BLaER1 treated with 17β-estradiol and CSF1 and Interleukin-3, amounts not matched to agents 10 nM and 100 nM (cell line): Measurements from ENCODE around the gene SLC30A2.

Source experiments
- H3K27ac ChIP-seq, 11 experiments: shearing (Covaris generic); formaldehyde crosslinking; 2 replicates each; pipeline ENCODE4 v1.8.1; 2022
- H3K27me3 ChIP-seq, 11 experiments: shearing (Covaris generic); formaldehyde crosslinking; 2 replicates each; pipeline ENCODE4 v1.8.1; 2022
- H3K36me3 ChIP-seq, 11 experiments: shearing (Covaris generic); formaldehyde crosslinking; 2 replicates each; pipeline ENCODE4 v1.8.1; 2022
- H3K4me1 ChIP-seq, 10 experiments: shearing (Covaris generic); formaldehyde crosslinking; 2 replicates each; pipeline ENCODE4 v1.8.1; 2022
- H3K4me2 ChIP-seq, 11 experiments: shearing (Covaris generic); formaldehyde crosslinking; 2 replicates each; pipeline ENCODE4 v1.8.1; 2022
- H3K4me3 ChIP-seq, 10 experiments: shearing (Covaris generic); formaldehyde crosslinking; 2 replicates each; pipeline ENCODE4 v1.8.1; 2022
- H3K9ac ChIP-seq, 11 experiments: shearing (Covaris generic); formaldehyde crosslinking; 2 replicates each; pipeline ENCODE4 v1.8.1; 2022
- H3K9me3 ChIP-seq, 11 experiments: shearing (Covaris generic); formaldehyde crosslinking; replicated peaks in 1 of 11; 2 replicates each; pipeline ENCODE4 v1.8.1; 2022
- H4K20me1 ChIP-seq, 11 experiments: shearing (Covaris generic); formaldehyde crosslinking; 2 replicates each; pipeline ENCODE4 v1.8.1; 2022
- Cebpa-rat ChIP-seq, 11 experiments: shearing (Covaris generic); IDR thresholded peaks; 2 replicates each; pipeline ENCODE4 v1.8.1; 2022

The SLC30A2 gene

GRCh38 chr1:25999041-25999800 is 46.7 kb downstream of the SLC30A2 start:
- no peaks in the 10 kb centered on the region for H4K20me1 ChIP-seq
- no peaks in the 10 kb centered on the region for H3K27me3 ChIP-seq
- H3K9ac ChIP-seq = peak overlapping the region in 3 of 11 experiments; percentile 52 to 60 (median 58); a peak in 7 of 22 replicates
- H3K27ac ChIP-seq = peak overlapping the region in 5 of 11 experiments; percentile 50 to 99 (median 68); a peak in 8 of 22 replicates
- no peak for TF ChIP-seq Cebpa-rat (IDR thresholded peaks at IDR 0.05)
- H3K4me1 ChIP-seq = peaks cover 34 to 56% (median 52%) of the 10 kb centered on the region in 10 experiments
- H3K4me3 ChIP-seq = no peak overlapping the region
- H3K36me3 ChIP-seq = no peaks in the 10 kb centered on the region
- H3K9me3 ChIP-seq = no peaks in the 10 kb centered on the region
- H3K4me2 ChIP-seq = peak overlapping the region in 6 of 11 experiments; percentile 50 to 83 (median 62); a peak in 8 of 22 replicates

GRCh38 chr1:25997828-25998761 is 47.8 kb downstream of the SLC30A2 start, which contains the start of gene PAFAH2:
Gene PAFAH2 (minus strand): TSS chr1:25998063. CDS start chr1:25990816, 7,247 bp downstream.
- Histone ChIP-seq H3K9ac (peak within 1 kb of the TSS; percentile 81 to 96 (median 88)), H3K4me1 (peaks cover 27 to 57% (median 51%) of the 10 kb centered on the region in 10 experiments), H3K27ac (peak within 1 kb of the TSS; percentile 82 to 100 (median 98)), H3K36me3 (peaks cover 0 to 3% (median 0%) of the 10 kb centered on the region in 11 experiments; a peak in 1 of 22 replicates), H3K9me3 (no peaks in the 10 kb centered on the region), H3K27me3 (no peaks in the 10 kb centered on the region), H4K20me1 (no peaks in the 10 kb centered on the region), H3K4me2 (peak within 1 kb of the TSS; percentile 85 to 98 (median 90)), H3K4me3 (peak within 1 kb of the TSS; percentile 60 to 77 (median 68))
- TF ChIP-seq Cebpa-rat (IDR thresholded peaks at IDR 0.05) = no peak

- H3K27ac ChIP-seq = peak overlapping the region; percentile 82 to 100 (median 98)
- H3K36me3 ChIP-seq = peaks cover 0 to 6% (median 0%) of the 10 kb centered on the region in 11 experiments; a peak in 1 of 22 replicates
- no peaks in the 10 kb centered on the region for H4K20me1 ChIP-seq
- peak overlapping the region; percentile 81 to 96 (median 88) for H3K9ac ChIP-seq
- no peaks in the 10 kb centered on the region for H3K27me3 ChIP-seq
- H3K4me2 ChIP-seq = peak overlapping the region; percentile 85 to 98 (median 90)
- H3K4me1 ChIP-seq = peaks cover 33 to 60% (median 55%) of the 10 kb centered on the region in 10 experiments
- peak overlapping the region; percentile 60 to 77 (median 68) for H3K4me3 ChIP-seq
- TF ChIP-seq Cebpa-rat (IDR thresholded peaks at IDR 0.05) = peak in 10 of 11 experiments; percentile 65 to 99 (median 96); a peak in 21 of 22 replicates
- no peaks in the 10 kb centered on the region for H3K9me3 ChIP-seq
Measured at GRCh38 chr1:25996966-25997827, 48.7 kb downstream of the SLC30A2 start.

- H3K27ac ChIP-seq = peak overlapping the region in 7 of 11 experiments; percentile 96 to 100 (median 99); a peak in 10 of 22 replicates
- H3K4me2 ChIP-seq = peak overlapping the region in 6 of 11 experiments; percentile 5 to 98 (median 71); a peak in 8 of 22 replicates
- peaks cover 0 to 6% (median 0%) of the 10 kb centered on the region in 11 experiments; a peak in 2 of 22 replicates for H3K36me3 ChIP-seq
- H3K4me3 ChIP-seq = no peak overlapping the region
- H4K20me1 ChIP-seq = no peaks in the 10 kb centered on the region; a peak in 1 of 22 replicates
- TF ChIP-seq Cebpa-rat (IDR thresholded peaks at IDR 0.05) = no peak
- H3K27me3 ChIP-seq = no peaks in the 10 kb centered on the region
- H3K4me1 ChIP-seq = peaks cover 56 to 86% (median 81%) of the 10 kb centered on the region in 10 experiments
- no peaks in the 10 kb centered on the region for H3K9me3 ChIP-seq
- H3K9ac ChIP-seq = no peak overlapping the region
Measured at GRCh38 chr1:25994402-25995150, 51.3 kb downstream of the SLC30A2 start.

DNA sequence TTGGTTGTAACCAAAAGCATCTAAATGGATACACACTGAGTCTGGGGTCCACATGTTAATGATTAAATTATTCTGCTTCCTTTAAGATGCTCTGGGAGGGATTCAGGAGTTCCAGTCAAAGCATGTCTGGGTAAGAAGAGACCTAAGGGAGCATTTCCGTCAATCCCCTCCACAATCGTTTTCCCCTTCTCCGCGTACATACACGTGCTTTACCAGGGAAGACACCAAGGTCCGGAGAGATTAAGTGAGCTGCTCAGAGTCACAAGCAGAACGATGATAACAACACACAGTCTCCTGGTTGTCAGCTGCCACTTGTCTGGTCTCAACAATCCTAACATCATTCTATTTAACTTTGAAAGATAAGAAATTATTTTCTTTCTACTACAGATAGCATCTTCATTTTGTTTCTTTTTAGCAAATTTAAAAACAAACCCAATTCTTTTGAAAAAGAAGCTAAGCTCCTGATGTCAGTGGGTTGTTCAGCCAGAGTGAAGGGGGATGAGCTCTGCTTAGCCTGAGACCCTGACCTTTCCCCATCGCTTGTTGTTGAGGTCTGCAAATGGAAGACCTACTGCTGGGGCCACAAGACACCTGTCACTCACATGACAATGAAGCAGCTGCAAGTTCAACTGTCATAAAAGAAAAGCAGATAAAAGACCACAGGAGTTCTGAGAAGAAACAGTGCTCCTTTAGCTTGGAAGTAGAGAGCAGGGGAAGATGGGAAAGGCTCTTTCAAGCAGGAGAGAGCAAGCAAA is 52.5 kb downstream of the SLC30A2 start:
- H3K4me3 ChIP-seq = no peak overlapping the region

DNA sequence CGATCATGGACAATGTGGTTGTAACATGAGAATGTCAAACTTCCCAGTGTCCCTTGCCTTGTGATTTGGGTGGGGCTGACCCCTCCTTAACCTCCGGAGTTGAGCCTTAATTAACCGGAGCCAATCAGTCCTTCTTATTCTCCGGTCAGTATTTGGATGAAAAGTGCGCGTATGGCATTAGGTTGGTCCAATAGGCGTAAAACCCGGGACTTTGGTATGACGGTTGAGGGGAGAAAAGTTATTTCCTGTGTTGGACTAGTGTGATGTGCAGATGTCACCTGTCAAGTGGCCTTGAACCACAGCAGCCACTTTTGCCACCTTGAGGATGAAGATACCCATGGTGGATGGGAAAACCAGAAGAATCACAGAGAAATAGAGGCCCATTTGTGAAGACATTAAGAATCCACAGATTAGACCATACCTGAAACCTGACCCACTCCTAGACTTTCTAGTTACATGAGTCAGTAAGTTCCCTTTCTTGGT is 53.2 kb downstream of the SLC30A2 start:
- no peak for TF ChIP-seq Cebpa-rat (IDR thresholded peaks at IDR 0.05)
- no peaks in the 10 kb centered on the region for H3K27me3 ChIP-seq
- peak overlapping the region in 10 of 11 experiments; percentile 15 to 90 (median 42); a peak in 17 of 22 replicates for H3K4me2 ChIP-seq
- H3K4me3 ChIP-seq = no peak overlapping the region
- peaks cover 58 to 93% (median 84%) of the 10 kb centered on the region in 10 experiments for H3K4me1 ChIP-seq
- H3K9ac ChIP-seq = no peak overlapping the region
- H4K20me1 ChIP-seq = no peaks in the 10 kb centered on the region; a peak in 1 of 22 replicates
- H3K9me3 ChIP-seq = no peaks in the 10 kb centered on the region
- peaks cover 5 to 20% (median 14%) of the 10 kb centered on the region in 11 experiments; a peak in 20 of 22 replicates for H3K36me3 ChIP-seq
- peak overlapping the region in 6 of 11 experiments; percentile 74 to 100 (median 99); a peak in 11 of 22 replicates for H3K27ac ChIP-seq

More for the DNA sequence above, 52.5 kb downstream of the SLC30A2 start:
- H3K9me3 ChIP-seq = no peaks in the 10 kb centered on the region
- H3K9ac ChIP-seq = peak overlapping the region in 1 of 11 experiments; percentile 1; a peak in 2 of 22 replicates
- peaks cover 0 to 14% (median 8%) of the 10 kb centered on the region in 11 experiments; a peak in 12 of 22 replicates for H3K36me3 ChIP-seq
- H3K27me3 ChIP-seq = no peaks in the 10 kb centered on the region
- peak overlapping the region in 8 of 11 experiments; percentile 5 to 90 (median 48); a peak in 15 of 22 replicates for H3K4me2 ChIP-seq
- H3K4me1 ChIP-seq = peaks cover 59 to 91% (median 86%) of the 10 kb centered on the region in 10 experiments
- H4K20me1 ChIP-seq = no peaks in the 10 kb centered on the region; a peak in 1 of 22 replicates
- TF ChIP-seq Cebpa-rat (IDR thresholded peaks at IDR 0.05) = no peak
- peak overlapping the region in 6 of 11 experiments; percentile 7 to 100 (median 99); a peak in 10 of 22 replicates for H3K27ac ChIP-seq
